NCI-H226 (cell line): ENCODE data around the gene STARD9.
A peak's percentile ranks its signal among the peaks of the same experiment; 100 is the strongest.
"Not testable (repeated sequence)": the region's sequence is repeated elsewhere in the genome, so short reads cannot be mapped to it uniquely, and the experiment has no call there.

ENCODE experiments used
- DNase-seq: peaks from one replicate; pipeline ENCODE4 v3.0.0-alpha.2; 2015

STARD9 gene

GRCh38 chr15:42575188-42576039, at the start of gene STARD9:
TSS of gene STARD9 (plus strand) at chr15:42575606. CDS start at chr15:42575716, 110 bp downstream.
- peak; percentile 84 for DNase-seq

- DNase-seq, result no peak
Measured at GRCh38 chr15:42528970-42529369, 46.4 kb upstream of the STARD9 start.

- no peak for DNase-seq
Measured at GRCh38 chr15:42533246-42533645, 42.2 kb upstream of the STARD9 start.

- no peak for DNase-seq
Measured at GRCh38 chr15:42544853-42545629, 30.4 kb upstream of the STARD9 start.

GRCh38 chr15:42547918-42548248, 27.5 kb upstream of the STARD9 start:
- DNase-seq, result no peak

- peak; percentile 67 for DNase-seq
Measured at GRCh38 chr15:42548249-42549031, 27.0 kb upstream of the STARD9 start, which contains the start of the genes HAUS2 and LRRC57. TSS of gene HAUS2 (plus strand) at chr15:42548838. CDS start at chr15:42548873, 35 bp downstream. TSS of gene LRRC57 (minus strand) at chr15:42548793. CDS start at chr15:42548434, 359 bp downstream.

GRCh38 chr15:42549032-42549491, 26.3 kb upstream of the STARD9 start:
- DNase-seq, result peak; percentile 1

GRCh38 chr15:42549741-42550392, 25.5 kb upstream of the STARD9 start:
- DNase-seq, result no peak

- DNase-seq, result no peak
Measured at GRCh38 chr15:42553554-42553953, 21.9 kb upstream of the STARD9 start.

- DNase-seq, result not testable (repeated sequence)
Measured at GRCh38 chr15:42556550-42557207, 18.7 kb upstream of the STARD9 start.

- DNase-seq, result no peak
Measured at GRCh38 chr15:42558739-42559138, 16.7 kb upstream of the STARD9 start.

- no peak for DNase-seq
Measured at GRCh38 chr15:42576040-42576594, 711 bp downstream of the STARD9 start.

GRCh38 chr15:42576776-42577175, 1.4 kb downstream of the STARD9 start:
- no peak for DNase-seq

GRCh38 chr15:42577514-42578031, 2.2 kb downstream of the STARD9 start:
- DNase-seq, result no peak

- no peak for DNase-seq
Measured at GRCh38 chr15:42578984-42579537, 3.7 kb downstream of the STARD9 start.

GRCh38 chr15:42581272-42581730, 5.9 kb downstream of the STARD9 start:
- peak; percentile 2 for DNase-seq

- DNase-seq, result no peak
Measured at GRCh38 chr15:42582569-42583375, 7.4 kb downstream of the STARD9 start.

- peak; percentile 2 for DNase-seq
Measured at GRCh38 chr15:42584031-42584765, 8.8 kb downstream of the STARD9 start.

- no peak for DNase-seq
Measured at GRCh38 chr15:42590619-42591237, 15.3 kb downstream of the STARD9 start.
